Measurements from ENCODE around the gene TMTC1.
A peak's percentile ranks its signal among the peaks of the same experiment; 100 is the strongest.
"Not testable (repeated sequence)": the region's sequence is repeated elsewhere in the genome, so short reads cannot be mapped to it uniquely, and the experiment has no call there.

Gene TMTC1

GRCh38 chr12:29783773-29784666, at the start of gene TMTC1:
Gene TMTC1, minus strand, starts transcription at chr12:29783942. Its CDS starts 191 bp downstream, at chr12:29783751.
- DNase-seq, result peak; percentile 19 to 71

DNA sequence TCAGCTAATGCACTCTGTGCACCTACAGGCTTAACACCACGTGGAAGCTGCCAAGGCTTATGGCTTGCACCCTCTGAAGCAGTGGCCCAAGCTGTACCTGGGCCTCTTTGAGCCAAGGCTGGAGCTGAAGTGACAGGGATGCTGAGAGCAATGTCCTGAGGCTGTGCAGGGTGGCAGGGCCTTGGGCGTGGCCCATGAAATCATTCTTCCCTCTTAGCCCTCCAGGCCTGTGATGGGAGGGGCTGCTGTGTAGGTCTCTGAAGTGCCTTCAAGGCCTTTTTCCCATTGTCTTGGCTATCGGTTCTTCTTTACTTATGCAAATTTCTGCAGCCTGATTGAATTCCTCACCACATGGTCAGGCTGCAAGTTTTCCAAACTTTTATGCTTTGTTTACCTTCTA, 47.4 kb upstream of the TMTC1 start:
- no peak for DNase-seq

GRCh38 chr12:29830391-29830790, 46.6 kb upstream of the TMTC1 start:
- DNase-seq, result no peak

DNA sequence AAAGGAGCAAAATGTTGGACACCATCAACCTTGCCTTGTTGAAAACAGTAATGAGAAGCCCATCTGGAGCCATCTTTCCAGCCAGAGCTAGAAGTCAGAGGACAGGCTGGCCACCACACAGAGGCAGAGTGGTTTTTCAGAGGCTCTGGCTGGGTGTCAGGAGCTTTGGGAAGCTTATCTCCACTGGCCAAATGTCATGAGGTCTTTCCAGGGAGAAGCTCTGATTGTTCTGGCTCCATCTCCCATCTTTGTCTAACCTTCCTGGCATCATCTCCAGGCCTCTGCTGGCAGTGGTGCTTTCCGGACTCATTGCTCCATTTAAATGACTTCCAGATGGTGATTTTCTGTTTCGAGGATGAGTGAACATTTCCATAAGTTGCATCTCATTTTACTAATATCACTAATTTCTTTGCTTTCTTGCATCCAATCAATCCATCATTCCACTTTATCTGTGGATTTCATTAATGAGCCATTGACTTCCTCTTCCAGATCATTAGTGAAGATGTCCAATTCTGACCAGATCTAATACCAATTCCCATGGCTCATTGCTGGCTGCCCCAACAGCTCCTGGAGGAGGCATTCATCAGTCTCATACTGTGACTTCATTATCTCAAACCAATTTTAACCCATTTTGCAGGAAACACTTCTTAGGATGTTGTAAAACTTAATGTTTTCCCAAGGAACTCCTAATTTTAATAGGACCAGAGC, 35.3 kb upstream of the TMTC1 start:
- DNase-seq, result no peak

GRCh38 chr12:29816874-29817725, 33.4 kb upstream of the TMTC1 start:
- no peak for DNase-seq

DNA sequence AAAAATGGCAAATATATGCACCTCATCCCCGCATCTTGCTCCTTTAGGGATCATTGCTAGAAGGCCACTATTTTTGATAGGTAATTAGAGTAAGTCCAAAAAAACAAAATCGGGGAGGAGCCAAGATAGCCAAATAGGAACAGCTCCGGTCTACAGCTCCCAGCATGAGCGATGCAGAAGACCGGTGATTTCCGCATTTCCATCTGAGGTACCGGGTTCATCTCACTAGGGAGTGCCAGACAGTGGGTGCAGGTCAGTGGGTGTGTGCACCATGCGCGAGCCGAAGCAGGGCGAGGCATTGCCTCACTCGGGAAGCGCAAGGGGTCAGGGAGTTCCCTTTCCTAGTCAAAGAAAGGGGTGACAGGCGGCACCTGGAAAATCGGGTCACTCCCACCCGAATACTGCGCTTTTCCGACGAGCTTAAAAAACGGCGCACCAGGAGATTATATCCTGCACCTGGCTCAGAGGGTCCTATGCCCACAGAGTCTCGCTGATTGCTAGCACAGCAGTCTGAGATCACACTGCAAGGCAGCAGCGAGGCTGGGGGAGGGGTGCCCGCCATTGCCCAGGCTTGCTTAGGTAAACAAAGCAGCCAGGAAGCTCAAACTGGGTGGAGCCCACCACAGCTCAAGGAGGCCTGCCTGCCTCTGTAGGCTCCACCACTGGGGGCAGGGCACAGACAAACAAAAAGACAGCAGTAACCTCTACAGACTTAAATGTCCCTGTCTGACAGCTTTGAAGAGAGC, 26.0 kb upstream of the TMTC1 start:
- DNase-seq, result not testable (repeated sequence)

DNA sequence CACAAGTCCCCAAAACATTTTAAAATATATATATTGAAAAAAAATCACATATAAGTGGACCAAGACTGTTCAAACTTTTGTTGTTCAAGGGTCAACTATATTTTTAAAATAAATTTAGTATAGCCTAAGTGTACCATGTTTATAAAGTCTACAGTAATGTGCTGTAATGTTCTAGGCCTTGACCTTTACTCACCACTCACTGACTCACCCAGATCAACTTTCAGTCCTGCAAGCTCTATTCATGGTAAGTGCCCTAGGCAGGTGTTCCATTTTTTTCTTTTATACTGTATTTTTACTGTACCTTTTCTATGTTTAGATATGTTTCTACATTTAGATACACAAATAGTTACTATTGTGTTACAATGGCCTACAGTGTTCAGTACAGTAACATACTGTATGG, 23.4 kb upstream of the TMTC1 start:
- DNase-seq, result no peak

- no peak for DNase-seq
Measured at GRCh38 chr12:29804019-29804418, 20.3 kb upstream of the TMTC1 start.

DNA sequence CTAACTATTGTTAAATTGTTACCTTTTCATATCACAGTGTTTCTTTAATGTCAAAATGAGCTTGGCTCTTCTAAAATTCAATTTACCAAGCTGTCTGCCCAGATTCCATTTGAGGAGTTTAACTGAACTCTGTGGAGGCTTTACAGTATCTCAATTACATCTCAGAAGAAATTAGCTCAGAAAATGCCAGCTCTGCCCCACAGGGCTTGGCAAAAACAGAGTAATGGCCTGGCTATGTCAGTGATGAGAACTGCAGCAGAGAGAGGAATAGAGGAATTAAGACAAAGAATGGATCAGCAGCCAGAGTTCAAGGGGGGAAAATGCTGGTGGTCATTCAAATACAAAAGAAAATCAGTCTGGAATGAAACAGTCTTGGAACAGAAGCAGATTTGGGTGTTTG, 15.8 kb upstream of the TMTC1 start:
- DNase-seq, result no peak

DNA sequence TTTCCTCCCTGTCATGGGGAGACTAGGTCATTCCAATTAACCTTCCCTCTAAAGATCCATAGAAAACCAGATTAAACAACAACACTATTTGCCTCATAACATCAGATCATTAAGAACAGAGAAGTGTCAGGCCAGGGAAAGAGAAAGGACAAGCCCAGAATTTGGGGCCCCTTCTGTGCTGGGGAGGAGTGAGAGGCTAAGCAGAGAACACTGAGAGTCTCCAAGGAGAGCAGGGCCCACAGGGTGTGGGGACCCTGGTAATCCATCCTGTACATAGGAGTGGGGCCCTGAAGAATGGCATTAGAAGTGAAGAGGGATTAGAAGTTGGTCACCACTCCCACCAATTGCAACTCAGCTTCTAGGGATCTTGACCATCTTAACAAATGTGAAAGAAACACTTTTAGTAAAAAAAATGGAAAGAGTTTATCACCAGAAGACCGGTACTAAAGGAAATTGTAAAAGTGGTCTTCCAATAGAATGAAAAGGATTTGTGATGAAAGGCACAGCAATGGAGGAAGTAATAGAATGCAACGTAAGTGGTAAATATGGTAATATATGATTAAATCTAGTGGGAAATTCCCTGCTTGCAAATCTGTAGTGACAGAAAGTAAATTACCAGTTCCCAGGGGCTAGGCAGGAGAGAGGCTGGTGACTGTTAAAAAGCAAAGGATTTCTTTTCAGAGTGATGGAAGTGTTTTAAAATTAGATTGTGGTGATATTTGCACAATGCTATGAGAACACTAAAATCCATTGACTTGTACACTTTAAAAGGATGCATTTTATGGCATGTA, 14.0 kb upstream of the TMTC1 start:
- no peak for DNase-seq

- no peak for DNase-seq
Measured at GRCh38 chr12:29796823-29797263, 13.1 kb upstream of the TMTC1 start.

- no peak for DNase-seq
Measured at GRCh38 chr12:29795715-29796114, 12.0 kb upstream of the TMTC1 start.

GRCh38 chr12:29794862-29795261, 11.1 kb upstream of the TMTC1 start:
- no peak for DNase-seq

DNA sequence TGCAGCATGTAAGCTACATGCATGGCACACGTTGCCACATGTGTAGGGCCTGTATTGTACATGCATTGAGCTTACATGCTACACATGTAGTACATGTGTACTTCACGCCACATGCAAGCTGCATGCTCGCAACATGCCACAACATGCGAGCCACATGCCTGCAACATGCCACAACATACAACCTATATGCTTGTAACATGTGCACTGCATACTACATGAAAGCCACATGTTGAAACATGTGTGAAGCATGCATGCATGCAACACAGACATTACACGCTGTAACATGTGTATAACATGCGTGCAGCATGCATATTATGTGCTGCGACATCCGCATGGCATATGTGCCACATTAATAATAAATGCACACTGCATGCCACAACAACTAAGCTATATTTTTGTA, 9.1 kb upstream of the TMTC1 start:
- no peak for DNase-seq

DNA sequence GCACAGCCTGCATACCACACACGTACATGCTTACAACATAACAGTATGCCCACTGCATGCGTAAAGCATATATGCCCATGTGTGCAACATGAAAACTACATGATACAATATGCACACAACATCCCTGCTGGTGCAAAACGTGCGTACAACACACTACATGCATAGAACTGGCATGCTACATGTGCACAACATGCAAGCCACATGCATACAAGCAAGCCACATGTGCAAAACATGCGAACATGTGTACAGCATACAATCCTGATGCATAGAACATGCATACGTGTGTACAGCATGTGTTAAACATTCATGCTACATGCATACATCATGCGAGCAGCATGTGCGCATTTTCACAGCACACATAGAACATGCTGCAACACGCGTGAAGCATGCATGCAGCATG, 8.4 kb upstream of the TMTC1 start:
- no peak for DNase-seq

GRCh38 chr12:29782871-29783772, 620 bp downstream of the TMTC1 start:
- DNase-seq, result no peak

GRCh38 chr12:29782285-29782870, 1.4 kb downstream of the TMTC1 start:
- DNase-seq, result peak in 1 of 2 donors; percentile 47

GRCh38 chr12:29781705-29782266, 2.0 kb downstream of the TMTC1 start:
- DNase-seq, result no peak

- DNase-seq, result no peak
Measured at GRCh38 chr12:29781188-29781587, 2.6 kb downstream of the TMTC1 start.

DNA sequence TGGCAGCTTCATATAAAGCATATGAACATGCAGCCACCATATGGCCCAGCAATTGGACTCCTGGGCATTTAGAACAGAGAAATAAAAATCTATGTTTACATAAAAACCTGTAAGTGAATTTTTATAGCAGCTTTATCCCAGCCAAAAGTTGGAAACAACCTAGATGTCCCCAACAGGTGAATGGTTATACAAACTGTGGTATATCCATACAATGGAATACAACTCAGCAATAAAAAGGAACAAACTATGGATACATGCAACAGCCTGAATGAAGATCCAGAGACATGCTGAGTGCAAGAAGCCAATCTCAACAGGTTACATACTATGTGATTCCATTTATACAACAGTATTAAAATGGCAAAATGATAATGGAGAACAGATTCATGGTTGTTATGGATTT, 3.7 kb downstream of the TMTC1 start:
- no peak for DNase-seq

Data from hippocampal formation (tissue), 2 donors.